OCI-LY3 (cell line): Measurements from ENCODE around the gene SWI5.

Source experiments
- H2AFZ ChIP-seq: fragments of 200-600, 300-600 bp; shearing (Covaris generic); 2 replicates; pipeline ENCODE4 v1.6.0; 2014; ENCODE audit warnings: antibody characterized with exemption, low read depth, low read length
- H3K27ac ChIP-seq: fragments of 200-600, 300-600 bp; sonication (generic); 2 replicates; pipeline ENCODE4 v1.5.1; 2014; ENCODE audit warnings: mild to moderate bottlenecking, low read length, moderate library complexity, mixed read lengths
- H3K27me3 ChIP-seq: fragments of 200-600, 300-600 bp; sonication (generic); 2 replicates; pipeline ENCODE4 v1.6.1; 2014; ENCODE audit warnings: low read depth, low read length, mixed read lengths
- H3K36me3 ChIP-seq: fragments of 200-600, 300-600 bp; sonication (generic); replicated peaks from 2 replicates; pipeline ENCODE3; 2014; ENCODE audit warnings: low read depth, low read length, mixed read lengths
- H3K4me1 ChIP-seq: fragments of 300-600, 200-600 bp; sonication (generic); 2 replicates; pipeline ENCODE4 v1.6.1; 2014; ENCODE audit warnings: low read length, mixed read lengths
- H3K4me2 ChIP-seq: fragments of 200-600, 300-600 bp; sonication (generic); 2 replicates; pipeline ENCODE4 v1.6.1; 2014; ENCODE audit warnings: low read length, mixed read lengths
- H3K4me3 ChIP-seq: fragments of 300-600, 200-600 bp; sonication (generic); 2 replicates; pipeline ENCODE4 v1.5.1; 2014; ENCODE audit warnings: antibody characterized with exemption, mild to moderate bottlenecking, low read length, moderate library complexity
- H3K79me2 ChIP-seq: fragments of 300-600, 200-600 bp; shearing (Covaris generic); 2 replicates; pipeline ENCODE4 v1.6.1; 2014; ENCODE audit warnings: mild to moderate bottlenecking, low read length, mixed read lengths
- H3K9ac ChIP-seq: fragments of 300-600, 200-600 bp; shearing (Covaris generic); 2 replicates; pipeline ENCODE4 v1.6.0; 2014; ENCODE audit warnings: mild to moderate bottlenecking, low read length, moderate library complexity
- H3K9me3 ChIP-seq: fragments of 200-600, 300-600 bp; shearing (Covaris generic); 2 replicates; pipeline ENCODE4 v1.6.1; 2014; ENCODE audit warnings: low read length, mixed read lengths; ENCODE audit not compliant: insufficient read depth
- H4K20me1 ChIP-seq: fragments of 200-600, 300-600 bp; sonication (generic); 2 replicates; pipeline ENCODE4 v1.6.1; 2016; ENCODE audit warnings: low read length, mixed read lengths; ENCODE audit not compliant: insufficient read depth
- CTCF ChIP-seq: fragments of 200-600, 300-600 bp; sonication (generic); IDR thresholded peaks from 2 replicates; pipeline ENCODE4 v1.5.1; 2014; ENCODE audit warnings: antibody characterized with exemption, low read length, low read depth
- EZH2phosphoT487 ChIP-seq: fragments of 200-600 bp; shearing (Covaris generic); IDR thresholded peaks from 2 replicates; pipeline ENCODE4 v1.6.1; 2018; ENCODE audit warnings: antibody characterized with exemption, mixed run types, low read depth

SWI5 gene

GRCh38 chr9:128288273-128289004 is 12.4 kb downstream of the SWI5 start:
- Histone ChIP-seq H3K27ac (no peak overlapping the region), H3K4me3 (no peak overlapping the region), H3K36me3 (no peaks in the 10 kb centered on the region), H3K4me2 (no peak overlapping the region), H3K9ac (no peak overlapping the region), H3K79me2 (no peaks in the 10 kb centered on the region), H3K27me3 (no peaks in the 10 kb centered on the region), H3K9me3 (no peaks in the 10 kb centered on the region), H3K4me1 (no peaks in the 10 kb centered on the region), H4K20me1 (no peaks in the 10 kb centered on the region), H2AFZ (no peak overlapping the region)
- no peak for TF ChIP-seq EZH2phosphoT487
- TF ChIP-seq CTCF: no peak

DNA sequence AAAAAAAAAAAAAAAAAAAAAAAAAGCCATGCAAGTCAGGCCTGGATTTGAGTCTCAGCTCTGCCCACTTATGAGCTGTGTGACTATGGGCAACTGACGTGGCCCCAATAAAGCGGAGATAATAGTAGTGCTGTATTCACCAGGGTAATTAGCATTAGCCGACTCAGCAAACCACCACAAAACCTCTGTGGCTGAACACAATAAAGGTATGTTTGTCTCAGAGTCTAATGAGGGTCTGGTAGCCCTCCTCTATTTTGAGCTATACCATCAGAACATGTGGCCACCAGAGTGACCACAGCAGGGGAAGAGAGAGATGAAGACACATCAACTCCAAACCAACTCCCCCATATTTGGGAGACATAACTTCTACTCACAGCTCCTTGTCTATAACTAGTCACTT is 15.9 kb downstream of the SWI5 start:
- Histone ChIP-seq H3K4me2 (no peak overlapping the region), H3K9ac (no peak overlapping the region), H3K27me3 (no peaks in the 10 kb centered on the region), H3K4me3 (no peak overlapping the region), H3K27ac (no peak overlapping the region), H3K9me3 (no peaks in the 10 kb centered on the region), H3K79me2 (no peaks in the 10 kb centered on the region), H3K36me3 (no peaks in the 10 kb centered on the region), H4K20me1 (no peaks in the 10 kb centered on the region), H3K4me1 (no peaks in the 10 kb centered on the region), H2AFZ (no peak overlapping the region)
- TF ChIP-seq EZH2phosphoT487 (no peak), CTCF (no peak)

- H3K27ac ChIP-seq: no peak overlapping the region
- no peaks in the 10 kb centered on the region for H3K9me3 ChIP-seq
- H3K4me2 ChIP-seq: no peak overlapping the region
- no peak overlapping the region for H3K9ac ChIP-seq
- no peak overlapping the region for H3K4me3 ChIP-seq
- H3K36me3 ChIP-seq: no peaks in the 10 kb centered on the region
- H4K20me1 ChIP-seq: no peaks in the 10 kb centered on the region
- no peak overlapping the region for H2AFZ ChIP-seq
- H3K4me1 ChIP-seq: no peaks in the 10 kb centered on the region
- H3K27me3 ChIP-seq: no peaks in the 10 kb centered on the region
- no peaks in the 10 kb centered on the region for H3K79me2 ChIP-seq
- TF ChIP-seq EZH2phosphoT487: no peak
- no peak for TF ChIP-seq CTCF
Measured at GRCh38 chr9:128293091-128293490, 17.0 kb downstream of the SWI5 start.

- Histone ChIP-seq H3K9ac (no peak overlapping the region), H2AFZ (no peak overlapping the region), H3K9me3 (no peaks in the 10 kb centered on the region)
Measured at GRCh38 chr9:128294142-128294541, 18.1 kb downstream of the SWI5 start.

More at GRCh38 chr9:128294142-128294541, 18.1 kb downstream of the SWI5 start:
- no peaks in the 10 kb centered on the region for H3K36me3 ChIP-seq
- no peaks in the 10 kb centered on the region for H3K27me3 ChIP-seq
- TF ChIP-seq EZH2phosphoT487 (no peak), CTCF (no peak)
- no peaks in the 10 kb centered on the region for H3K4me1 ChIP-seq
- H3K4me3 ChIP-seq: no peak overlapping the region
- H3K27ac ChIP-seq: no peak overlapping the region
- H4K20me1 ChIP-seq: no peaks in the 10 kb centered on the region
- no peaks in the 10 kb centered on the region for H3K79me2 ChIP-seq
- H3K4me2 ChIP-seq: no peak overlapping the region
